CD4-positive, alpha-beta T cell (primary cell): ENCODE measurements around the gene NME7. TPM values are rescaled to one million over a fixed set of nuclear protein-coding genes. Genes with fewer than 3 reads are reported as not detected.

Experiments used
- ATAC-seq: fragments of 200-7000 bp; cut with Tn5 transposase; one replicate; pipeline ENCODE4 v1.10.0; 2022; ENCODE audit warnings: mild to moderate bottlenecking; ENCODE audit not compliant: poor library complexity
- CTCF ChIA-PET: fragments of 350-600 bp; sonication (Branson Sonifier 250); formaldehyde crosslinking; loops from one replicate; lab custom pipeline; 2021; ENCODE audit warnings: antibody characterized with exemption, inconsistent platforms; lab: Charles Lee
- POLR2A ChIA-PET: fragments of 350-600 bp; sonication (Branson Sonifier 250); formaldehyde crosslinking; loops from one replicate; lab custom pipeline; 2021; ENCODE audit warnings: antibody characterized with exemption, inconsistent platforms; lab: Charles Lee
- DNase-seq, 14 experiments: peaks; one replicate each; pipeline ENCODE4 v3.0.0-alpha.2; 2013 to 2020; ENCODE audit warnings: mixed read lengths in 2 of 14
- H3K27ac ChIP-seq, 2 donors: one replicate each; pipeline versions ENCODE4 v1.5.1 to v1.7.0; 2013; ENCODE audit warnings: low read length in 2 of 2, low read depth in 1 of 2, mild to moderate bottlenecking in 1 of 2
- H3K27me3 ChIP-seq, 2 experiments: 1 replicate in 1 of 2; 2 replicates in 1 of 2; pipeline versions ENCODE4 v1.6.1 to v1.7.0; 2013; ENCODE audit warnings: low read length in 2 of 2, control low read depth in 1 of 2, mild to moderate bottlenecking in 1 of 2, moderate library complexity in 1 of 2; ENCODE audit not compliant: insufficient read depth in 2 of 2, control insufficient read depth in 1 of 2
- H3K36me3 ChIP-seq: one replicate; pipeline ENCODE4 v1.6.1; 2013; ENCODE audit warnings: low read length, control low read depth; ENCODE audit not compliant: insufficient read depth
- H3K4me1 ChIP-seq: one replicate; pipeline ENCODE4 v1.6.1; 2013; ENCODE audit warnings: low read length, control low read depth; ENCODE audit not compliant: insufficient read depth
- H3K4me3 ChIP-seq: one replicate; pipeline ENCODE4 v1.5.1; 2013; ENCODE audit warnings: mild to moderate bottlenecking, low read length, moderate library complexity
- H3K9me3 ChIP-seq, 2 experiments: 1 replicate in 1 of 2; 2 replicates in 1 of 2; pipeline versions ENCODE4 v1.6.1 to v1.7.0; 2013; ENCODE audit warnings: low read length in 2 of 2, mild to moderate bottlenecking in 2 of 2, control low read depth in 1 of 2, moderate library complexity in 1 of 2; ENCODE audit not compliant: control insufficient read depth in 1 of 2, insufficient read depth in 1 of 2
- H3K27ac Mint-ChIP-seq: one replicate; pipeline ENCODE4 v1.8.0; 2020; ENCODE audit warnings: mixed read lengths
- H3K27me3 Mint-ChIP-seq: one replicate; pipeline ENCODE4 v1.8.0; 2021; ENCODE audit warnings: mixed read lengths
- H3K36me3 Mint-ChIP-seq: one replicate; pipeline ENCODE4 v1.8.0; 2021; ENCODE audit warnings: low read depth, mixed read lengths
- H3K4me1 Mint-ChIP-seq: one replicate; pipeline ENCODE4 v1.8.0; 2021; ENCODE audit warnings: low read depth, mixed read lengths
- H3K4me3 Mint-ChIP-seq: one replicate; pipeline ENCODE4 v1.8.0; 2020; ENCODE audit warnings: mild to moderate bottlenecking, mixed read lengths
- H3K9me3 Mint-ChIP-seq: one replicate; pipeline ENCODE4 v1.8.0; 2020; ENCODE audit warnings: mixed read lengths
- intact Hi-C, 2 experiments: fragments of 100-400 bp; cut with DNase I in 1 of 2; cut with micrococcal nuclease in 1 of 2; formaldehyde crosslinking; loops; one replicate each; pipeline versions ENCODE4 v1.15.1 to v1.9.0; 2023 to 2025; cut with DNase I, micrococcal nuclease
- total RNA-seq, 174 experiments: library from RNA in 2 of 174; stranded (reverse) in 2 of 174; gene quantifications; one replicate each; pipeline ENCODE4 v1.2.3 and lab custom pipeline; 2021 to 2026
- TF ChIP-seq, protein P1 (sequence below): fragments of 200-600 bp; IDR thresholded peaks from one replicate; pipeline ENCODE4 v1.8.0; 2022; ENCODE audit warnings: antibody characterized with exemption, mild to moderate bottlenecking

The NME7 gene
- total RNA-seq, 2 experiments from 2014 or later = 7.2 to 8.3 TPM

DNA sequence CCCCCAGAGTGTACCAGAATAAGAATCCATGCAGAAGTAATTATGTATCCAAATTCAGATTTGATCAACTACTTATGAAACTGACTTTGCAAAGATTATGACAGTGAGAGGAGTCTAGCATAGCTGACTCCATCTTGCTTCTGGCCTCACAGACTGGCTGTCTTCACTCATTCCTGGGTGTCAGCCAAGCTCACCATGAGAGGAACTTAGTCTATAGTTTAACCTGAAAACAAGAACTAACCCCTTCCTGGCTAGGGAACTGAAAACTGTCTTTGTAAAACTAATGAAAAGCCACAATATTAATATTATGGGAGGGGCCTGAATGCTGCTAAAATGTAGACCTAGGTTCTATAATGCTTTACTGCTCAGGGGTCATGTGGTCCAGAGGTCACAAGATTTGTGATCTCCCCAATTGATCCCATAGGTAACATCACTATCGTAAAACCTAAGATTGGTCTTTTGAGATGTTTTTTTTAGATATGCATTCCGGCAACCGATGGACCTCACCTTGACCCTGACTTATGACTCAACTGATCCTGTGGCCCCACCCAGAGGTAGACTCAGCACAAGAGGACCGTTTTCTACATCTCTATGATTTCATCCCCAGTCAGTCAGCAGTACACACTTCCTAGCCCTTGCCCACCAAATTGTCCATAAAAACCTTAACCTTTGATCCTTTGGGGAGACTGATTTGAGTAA, 206.0 kb downstream of the NME7 start:
- H3K4me3 Mint-ChIP-seq = no peak overlapping the region
- H3K9me3 ChIP-seq = no peaks in the 10 kb centered on the region
- DNase-seq (peak in 1 of 14 experiments; percentile 10), ATAC-seq (no peak)
- TF ChIP-seq, protein P1, sequence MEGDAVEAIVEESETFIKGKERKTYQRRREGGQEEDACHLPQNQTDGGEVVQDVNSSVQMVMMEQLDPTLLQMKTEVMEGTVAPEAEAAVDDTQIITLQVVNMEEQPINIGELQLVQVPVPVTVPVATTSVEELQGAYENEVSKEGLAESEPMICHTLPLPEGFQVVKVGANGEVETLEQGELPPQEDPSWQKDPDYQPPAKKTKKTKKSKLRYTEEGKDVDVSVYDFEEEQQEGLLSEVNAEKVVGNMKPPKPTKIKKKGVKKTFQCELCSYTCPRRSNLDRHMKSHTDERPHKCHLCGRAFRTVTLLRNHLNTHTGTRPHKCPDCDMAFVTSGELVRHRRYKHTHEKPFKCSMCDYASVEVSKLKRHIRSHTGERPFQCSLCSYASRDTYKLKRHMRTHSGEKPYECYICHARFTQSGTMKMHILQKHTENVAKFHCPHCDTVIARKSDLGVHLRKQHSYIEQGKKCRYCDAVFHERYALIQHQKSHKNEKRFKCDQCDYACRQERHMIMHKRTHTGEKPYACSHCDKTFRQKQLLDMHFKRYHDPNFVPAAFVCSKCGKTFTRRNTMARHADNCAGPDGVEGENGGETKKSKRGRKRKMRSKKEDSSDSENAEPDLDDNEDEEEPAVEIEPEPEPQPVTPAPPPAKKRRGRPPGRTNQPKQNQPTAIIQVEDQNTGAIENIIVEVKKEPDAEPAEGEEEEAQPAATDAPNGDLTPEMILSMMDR = no peak
- ChIA-PET POLR2A (no interaction called here), CTCF (no interaction called here)
- no peaks in the 10 kb centered on the region for H3K27me3 ChIP-seq
- H3K4me3 ChIP-seq = no peak overlapping the region
- no peaks in the 10 kb centered on the region for H3K4me1 ChIP-seq
- H3K4me1 Mint-ChIP-seq = no peaks in the 10 kb centered on the region
- no peak overlapping the region for H3K27ac Mint-ChIP-seq
- no peaks in the 10 kb centered on the region for H3K27me3 Mint-ChIP-seq
- intact Hi-C loops = no loop called here
- no peaks in the 10 kb centered on the region for H3K36me3 Mint-ChIP-seq
- no peaks in the 10 kb centered on the region for H3K36me3 ChIP-seq
- H3K9me3 Mint-ChIP-seq = no peaks in the 10 kb centered on the region
- H3K27ac ChIP-seq = no peak overlapping the region

- Mint-ChIP-seq H3K27me3 (no peaks in the 10 kb centered on the region), H3K27ac (no peak overlapping the region), H3K4me1 (no peaks in the 10 kb centered on the region), H3K9me3 (no peaks in the 10 kb centered on the region), H3K36me3 (no peaks in the 10 kb centered on the region), H3K4me3 (no peak overlapping the region)
- H3K27me3 ChIP-seq = no peaks in the 10 kb centered on the region
- no peak for ATAC-seq
- H3K4me3 ChIP-seq = no peak overlapping the region
- POLR2A ChIA-PET = no interaction called here
- no peak for DNase-seq
- CTCF ChIA-PET = no interaction called here
- no peak overlapping the region for H3K27ac ChIP-seq
- intact Hi-C loops = no loop called here
- H3K9me3 ChIP-seq = no peaks in the 10 kb centered on the region
- TF ChIP-seq, protein P1 = no peak
- H3K36me3 ChIP-seq = no peaks in the 10 kb centered on the region
- H3K4me1 ChIP-seq = no peaks in the 10 kb centered on the region
These were observed 206.6 kb downstream of the NME7 start for GRCh38 chr1:169160845-169161495.

DNA sequence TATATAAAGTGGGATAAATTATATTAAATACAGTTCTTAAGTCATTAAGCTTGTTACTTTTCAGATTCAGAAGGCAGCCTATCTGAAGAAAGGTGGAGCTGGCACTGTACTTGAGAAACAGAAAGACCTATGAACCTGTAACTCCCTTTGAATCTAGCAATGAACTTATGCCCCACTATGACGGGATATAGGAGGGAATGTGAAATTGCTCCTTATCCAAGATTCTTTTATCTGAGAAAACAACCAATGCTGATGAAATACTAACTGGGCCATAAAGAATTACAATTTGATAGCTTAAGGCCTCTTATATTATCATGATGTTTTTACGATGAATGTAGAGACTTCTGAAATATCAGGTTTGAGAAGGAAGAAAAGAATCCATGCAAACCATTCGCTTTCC, 211.0 kb downstream of the NME7 start:
- POLR2A ChIA-PET = no interaction called here
- intact Hi-C loops = no loop called here

More for the DNA sequence above, 211.0 kb downstream of the NME7 start:
- Mint-ChIP-seq H3K4me3 (no peak overlapping the region), H3K4me1 (no peaks in the 10 kb centered on the region), H3K36me3 (no peaks in the 10 kb centered on the region), H3K9me3 (no peaks in the 10 kb centered on the region), H3K27me3 (no peaks in the 10 kb centered on the region), H3K27ac (no peak overlapping the region)
- Histone ChIP-seq H3K4me1 (no peaks in the 10 kb centered on the region), H3K9me3 (no peaks in the 10 kb centered on the region), H3K27me3 (no peaks in the 10 kb centered on the region), H3K36me3 (no peaks in the 10 kb centered on the region), H3K27ac (no peak overlapping the region), H3K4me3 (no peak overlapping the region)
- ATAC-seq = no peak
- no peak for DNase-seq
- TF ChIP-seq, protein P1 = no peak
- CTCF ChIA-PET = no interaction called here
